Germinal center (tissue), 1 donor: ENCODE data around the gene TMEM43.

Experiments used
- DNase-seq: peaks from one replicate; pipeline ENCODE4 v3.0.0; 2012; ENCODE audit warnings: mixed read lengths, low spot score

The TMEM43 gene

DNA sequence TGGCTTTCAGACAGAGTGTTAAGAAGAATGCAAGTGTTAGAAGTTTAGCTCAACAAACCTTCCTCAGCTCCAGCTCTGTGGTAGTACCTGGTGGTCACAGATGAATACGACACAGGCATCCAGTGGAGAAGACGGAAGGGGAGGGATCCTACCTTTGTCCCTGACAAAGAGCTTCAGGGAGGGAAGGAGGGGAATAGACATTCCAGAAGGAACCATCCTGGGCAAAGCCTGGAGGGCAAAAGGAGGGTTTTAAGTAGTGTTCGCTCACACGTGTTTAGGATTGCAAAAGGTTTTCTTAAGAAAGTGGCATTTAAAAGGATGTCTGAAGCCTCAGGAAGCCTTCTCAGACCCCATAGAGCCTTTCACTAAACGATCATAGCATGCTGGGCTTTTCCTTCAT, 3.0 kb upstream of the TMEM43 start:
- no peak for DNase-seq

GRCh38 chr3:14122301-14122700, 2.6 kb upstream of the TMEM43 start:
- DNase-seq: no peak

- DNase-seq: no peak
These were observed 1.3 kb upstream of the TMEM43 start for GRCh38 chr3:14123308-14124222.

DNA sequence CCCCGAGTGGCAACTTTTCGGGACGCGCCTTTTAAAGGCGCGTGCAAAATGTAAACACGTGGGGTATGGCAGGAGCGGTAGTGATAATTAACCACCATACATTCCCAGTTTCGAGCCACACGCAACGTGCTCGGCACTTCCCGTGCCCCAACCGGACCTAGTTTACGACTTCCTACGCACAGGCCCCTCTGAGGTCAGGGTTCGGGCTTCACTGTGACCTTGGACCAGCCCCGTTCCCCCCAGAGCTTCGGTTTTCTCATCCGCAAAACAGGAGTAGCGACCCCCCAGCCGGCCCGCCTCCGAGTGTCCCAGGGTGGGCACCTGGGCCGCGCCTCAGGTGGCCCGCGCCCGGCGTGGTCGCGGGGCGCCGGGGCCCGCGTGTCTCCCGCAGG, 633 bp upstream of the TMEM43 start:
- DNase-seq: peak; percentile 76

- no peak for DNase-seq
These were observed 553 bp downstream of the TMEM43 start for GRCh38 chr3:14125193-14126016.

DNA sequence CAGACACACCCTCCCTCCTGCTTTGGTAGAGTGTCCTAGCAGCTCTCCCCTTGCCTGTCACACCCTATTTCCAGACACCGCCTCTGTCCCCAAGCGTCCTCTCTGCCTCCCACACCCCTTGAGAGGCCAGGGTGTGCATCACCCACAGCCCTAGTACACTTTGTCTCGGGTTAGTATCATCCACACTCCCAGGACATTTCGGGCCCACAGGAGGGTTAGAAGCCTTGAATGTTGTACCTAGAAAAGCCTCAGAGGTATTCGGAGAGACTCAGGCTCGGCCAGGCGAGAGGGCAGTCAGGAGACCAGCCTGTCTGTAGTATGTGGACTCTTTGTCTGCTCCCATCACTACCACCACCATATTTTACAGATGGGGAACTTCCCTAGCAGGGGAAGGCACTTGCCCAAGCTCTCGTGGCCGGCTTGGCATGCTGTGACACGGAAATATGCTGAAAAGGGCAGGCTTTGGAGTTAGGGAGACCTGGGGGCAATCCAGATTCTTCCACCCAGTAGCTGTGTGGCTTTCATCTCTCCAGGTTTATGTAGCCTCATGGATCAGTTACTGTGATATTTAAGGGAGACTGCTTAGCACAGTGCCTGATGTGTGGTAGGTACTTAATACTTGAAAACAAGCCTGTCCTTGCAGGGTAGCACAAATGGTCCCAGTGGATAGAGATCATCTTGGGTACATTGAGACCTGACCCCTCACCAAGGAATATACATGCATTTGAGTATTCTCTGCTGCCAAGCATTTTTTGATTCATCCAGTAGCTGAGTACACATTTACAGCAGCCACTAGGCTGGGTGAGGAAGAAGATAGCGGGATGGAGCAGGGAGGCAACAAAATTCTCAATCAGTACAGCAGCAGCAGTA, 1.4 kb downstream of the TMEM43 start:
- no peak for DNase-seq

DNA sequence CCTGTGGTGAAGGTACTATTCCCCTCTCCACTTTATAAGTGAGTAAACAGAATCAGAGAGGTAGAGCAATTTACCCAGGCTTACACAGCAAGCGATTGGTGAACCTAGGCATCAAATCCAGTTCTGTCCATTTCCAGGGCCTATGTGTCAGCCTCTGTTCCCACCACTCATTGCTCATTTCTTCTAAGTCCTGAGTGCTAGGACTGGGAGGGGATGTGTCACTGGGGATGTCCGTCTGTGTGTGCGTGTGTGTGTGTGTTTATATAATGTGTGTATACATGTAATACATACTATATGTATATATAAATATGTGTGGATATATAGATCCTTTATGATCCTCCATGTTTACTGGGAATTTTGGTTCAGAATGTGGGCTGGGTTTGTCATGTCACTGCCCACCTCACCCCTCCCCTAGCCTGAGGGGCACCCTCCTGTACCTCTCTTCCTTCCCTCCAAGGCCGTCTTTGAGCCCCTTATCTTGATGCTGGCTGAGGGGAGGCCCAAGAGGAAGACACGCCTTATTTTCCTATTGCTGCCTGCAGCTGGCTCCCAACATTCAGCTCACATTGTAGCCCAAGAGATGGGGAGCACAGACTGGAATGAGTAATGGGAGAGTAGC, 2.1 kb downstream of the TMEM43 start:
- DNase-seq: no peak

DNA sequence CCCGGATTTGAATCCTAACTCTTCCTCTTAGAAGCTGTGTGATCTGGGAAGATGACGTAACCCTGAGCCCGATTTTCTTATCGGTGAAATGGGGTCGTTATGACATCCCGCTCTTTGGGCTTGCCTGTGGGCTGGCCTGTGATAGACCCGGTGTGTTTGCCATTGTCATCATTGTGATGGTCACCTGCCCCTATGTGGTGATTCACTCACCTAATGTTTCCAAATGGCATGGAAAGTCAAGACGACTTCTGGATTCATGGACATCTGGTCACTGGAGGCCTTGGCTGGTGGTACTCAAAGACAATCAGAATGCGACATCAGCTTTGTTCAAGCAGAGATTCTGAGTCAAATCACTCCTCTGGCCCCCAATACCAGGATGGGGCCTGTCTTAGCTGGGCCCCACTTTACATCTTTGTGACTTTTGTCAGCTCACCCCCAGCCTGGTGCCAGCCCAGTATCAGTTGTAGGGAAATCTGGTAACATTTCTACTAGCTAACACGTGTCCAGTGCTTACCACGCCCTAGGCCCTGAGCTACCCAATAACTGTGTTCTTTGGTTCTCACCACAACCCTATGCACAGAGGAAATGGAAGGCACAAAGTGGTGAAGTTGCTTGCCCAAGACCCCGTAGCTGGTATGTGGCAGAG, 2.8 kb downstream of the TMEM43 start:
- DNase-seq: no peak

DNA sequence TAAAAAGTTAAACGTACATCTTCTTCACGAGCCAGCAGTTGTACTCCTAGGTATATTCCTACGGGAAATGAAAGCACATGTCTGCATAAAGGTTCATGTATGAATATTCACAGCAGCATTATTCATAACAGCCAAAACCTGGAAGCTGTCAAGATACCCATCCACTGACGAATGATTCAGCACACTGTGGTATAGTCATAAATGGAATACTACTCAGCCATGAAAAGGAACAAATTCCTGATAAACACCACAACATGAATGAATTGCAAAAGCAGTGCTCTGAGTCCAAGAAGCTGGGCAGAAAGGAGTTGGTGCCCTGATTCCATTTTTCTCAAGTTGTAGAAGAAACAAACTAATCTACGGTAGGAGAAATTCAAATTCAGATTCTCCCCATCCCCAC, 3.9 kb downstream of the TMEM43 start:
- no peak for DNase-seq

DNA sequence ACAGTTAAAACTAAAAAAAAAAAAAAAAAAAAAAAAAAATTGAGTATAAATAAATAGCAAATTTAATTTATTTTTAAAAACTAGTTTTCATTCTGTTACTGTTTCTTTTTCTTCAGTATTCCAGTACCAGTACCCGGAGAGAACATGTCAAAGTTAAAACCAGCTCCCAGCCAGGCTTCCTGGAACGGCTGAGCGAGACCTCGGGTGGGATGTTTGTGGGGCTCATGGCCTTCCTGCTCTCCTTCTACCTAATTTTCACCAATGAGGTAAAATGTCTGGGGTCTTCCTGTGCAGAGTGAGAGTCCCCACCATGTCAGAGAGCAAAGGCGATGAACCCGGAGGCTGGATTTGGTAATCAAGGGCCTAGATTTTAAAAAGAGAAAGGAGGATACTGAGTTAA, 4.4 kb downstream of the TMEM43 start:
- no peak for DNase-seq

GRCh38 chr3:14130230-14130629, 5.4 kb downstream of the TMEM43 start:
- no peak for DNase-seq

GRCh38 chr3:14130707-14131106, 5.9 kb downstream of the TMEM43 start:
- no peak for DNase-seq

- no peak for DNase-seq
These were observed 6.3 kb downstream of the TMEM43 start for GRCh38 chr3:14131134-14131533.

DNA sequence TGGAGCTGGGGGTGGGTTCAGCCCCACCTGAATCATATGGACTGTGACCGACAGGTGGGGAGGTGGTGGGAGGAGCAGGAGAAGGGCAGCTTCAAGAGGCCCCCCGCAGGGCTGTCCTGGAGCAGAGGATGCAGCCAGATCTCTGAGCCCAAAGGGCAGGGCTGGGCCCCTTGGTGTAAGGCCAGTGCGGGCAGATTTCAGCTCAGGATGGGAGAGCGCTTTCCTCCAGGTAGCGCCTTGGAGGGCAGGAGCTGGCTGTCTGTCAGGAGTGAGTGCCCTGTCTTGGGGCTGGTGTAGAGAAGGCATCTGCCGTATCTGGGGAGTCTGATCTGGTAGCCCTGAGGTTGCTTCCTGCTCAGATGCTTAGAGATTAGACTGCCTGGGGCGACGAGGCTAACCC, 7.3 kb downstream of the TMEM43 start:
- no peak for DNase-seq

DNA sequence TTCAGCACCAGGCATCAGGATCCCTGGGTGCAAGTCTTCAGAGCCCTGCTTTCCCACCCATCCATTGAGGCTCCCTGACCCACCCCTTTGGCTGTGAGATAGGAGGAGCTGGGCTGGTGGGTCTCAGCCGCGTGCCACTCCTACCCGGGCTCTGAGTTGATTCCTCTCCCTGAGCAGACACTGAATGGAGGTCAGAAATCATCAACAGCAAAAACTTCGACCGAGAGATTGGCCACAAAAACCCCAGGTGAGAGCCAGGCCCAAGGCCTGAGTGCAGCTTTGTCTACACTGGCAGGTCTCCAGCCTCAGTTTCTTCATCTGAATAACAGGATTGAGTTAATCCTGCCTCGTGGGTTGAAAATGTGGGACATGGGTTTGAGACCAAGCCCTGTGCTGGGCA, 7.8 kb downstream of the TMEM43 start:
- DNase-seq: no peak

GRCh38 chr3:14133188-14133800, 8.4 kb downstream of the TMEM43 start:
- no peak for DNase-seq

GRCh38 chr3:14133876-14134275, 9.0 kb downstream of the TMEM43 start:
- DNase-seq: no peak

DNA sequence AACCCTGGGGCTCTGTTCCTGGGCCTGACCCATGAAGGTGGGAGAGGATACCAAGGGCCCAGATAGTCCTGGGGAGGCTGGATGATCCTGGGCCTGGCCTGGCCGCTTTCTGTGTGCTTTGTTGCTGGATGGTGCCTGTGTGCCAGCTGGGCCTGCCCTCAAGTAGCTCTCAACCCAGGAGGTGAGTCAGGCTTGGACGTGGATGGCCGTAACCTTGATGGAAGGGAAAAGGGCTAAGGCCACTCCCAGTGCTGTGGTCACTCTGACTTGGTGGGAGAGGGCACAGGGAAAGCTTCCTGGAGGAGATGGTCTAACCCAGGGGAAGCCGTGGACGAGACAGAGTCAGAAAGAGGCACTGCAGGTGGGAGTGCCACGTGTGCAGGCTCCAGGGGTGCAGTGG, 9.4 kb downstream of the TMEM43 start:
- DNase-seq: no peak

DNA sequence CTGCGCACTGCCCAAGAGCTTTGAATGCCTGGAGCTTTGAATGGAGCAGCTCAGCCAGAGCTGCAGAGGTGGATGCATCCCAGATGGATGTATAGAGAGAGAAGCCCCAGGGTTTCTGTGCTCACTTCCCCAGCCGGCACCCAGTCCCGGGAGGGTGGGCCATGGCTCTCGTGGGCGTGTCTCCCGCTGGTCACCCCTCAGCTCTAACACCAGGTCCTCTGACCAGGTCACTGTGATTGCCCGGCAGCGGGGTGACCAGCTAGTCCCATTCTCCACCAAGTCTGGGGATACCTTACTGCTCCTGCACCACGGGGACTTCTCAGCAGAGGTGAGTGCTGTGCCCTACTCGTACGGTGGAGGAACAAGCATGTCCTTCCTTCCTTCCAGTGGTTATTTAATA, 10.7 kb downstream of the TMEM43 start:
- DNase-seq: no peak

- DNase-seq: no peak
These were observed 12.2 kb downstream of the TMEM43 start for GRCh38 chr3:14137004-14137403.

DNA sequence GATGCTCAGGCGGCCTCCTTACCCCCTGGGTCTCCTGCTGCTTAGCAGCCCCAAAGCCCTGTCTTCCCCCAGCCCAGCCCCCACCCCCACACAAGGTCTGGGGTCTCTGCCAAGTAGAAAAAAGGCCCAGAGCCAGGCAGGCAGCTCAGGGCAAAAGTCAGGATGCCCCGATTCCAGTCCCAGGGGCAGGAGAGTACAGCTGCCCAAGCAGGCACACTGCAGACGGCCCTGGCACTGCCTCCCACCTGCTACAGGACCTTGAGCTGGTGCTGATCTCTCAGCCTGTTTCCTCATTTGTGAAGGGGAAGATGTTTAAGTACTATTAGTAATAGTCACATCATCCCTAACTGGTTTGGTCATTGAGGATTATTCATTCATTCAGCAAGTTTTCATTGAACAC, 12.6 kb downstream of the TMEM43 start:
- DNase-seq: no peak
